A549 (cell line): ENCODE results near the gene MED1. TPM values are rescaled to one million over a fixed set of nuclear protein-coding genes. Genes with fewer than 3 reads are reported as not detected.
A peak's percentile ranks its signal among the peaks of the same experiment; 100 is the strongest.
"Not testable (repeated sequence)": the region's sequence is repeated elsewhere in the genome, so short reads cannot be mapped to it uniquely, and the experiment has no call there.

Experiments used
- ATAC-seq, 2 experiments: fragments of 200-7000 bp in 1 of 2; fragments of >200 bp in 1 of 2; cut with Nextera tagmentation in 1 of 2; cut with Tn5 transposase in 1 of 2; 3 replicates each; pipeline versions ENCODE4 v1.8.0 to v1.9.1; 2018 to 2020; ENCODE audit warnings: mild to moderate bottlenecking in 1 of 2, moderate library complexity in 1 of 2
- CTCF ChIA-PET: fragments of 300-600 bp; sonication (Branson Sonifier 250); formaldehyde crosslinking; extraction: SDS; loops from one replicate; lab custom pipeline; 2021; ENCODE audit warnings: antibody characterized with exemption, inconsistent platforms; lab: Yijun Ruan, JAX
- POLR2A ChIA-PET: fragments of 350-600 bp; formaldehyde crosslinking; extraction: SDS; loops from one replicate; lab custom pipeline; 2021; ENCODE audit warnings: antibody characterized with exemption, inconsistent platforms; lab: Yijun Ruan, JAX
- DNase-seq, 2 experiments: peaks; one replicate each; pipeline versions ENCODE4 v3.0.0 to v3.0.0-alpha.2; 2011 to 2016; ENCODE audit warnings: low read depth in 1 of 2, low spot score in 1 of 2
- FAIRE-seq: peaks from 2 replicates; lab custom pipeline; 2011; peaks lifted over from hg19 to GRCh38; lab: Jason Lieb, UNC
- H3K27ac ChIP-seq, 2 experiments: fragments of >200 bp; sonication (Bioruptor Twin); formaldehyde crosslinking; 3 replicates each; pipeline ENCODE4 v1.5.1; 2016 to 2017
- H3K4me1 ChIP-seq: fragments of >200 bp; sonication (Bioruptor Twin); formaldehyde crosslinking; 3 replicates; pipeline ENCODE4 v1.6.1; 2016
- H3K4me2 ChIP-seq: fragments of >200 bp; sonication (Bioruptor Twin); formaldehyde crosslinking; 3 replicates; pipeline ENCODE4 v1.6.1; 2016
- H3K4me3 ChIP-seq: fragments of >200 bp; sonication (Bioruptor Twin); formaldehyde crosslinking; 3 replicates; pipeline ENCODE4 v1.5.1; 2016
- H3K9me3 ChIP-seq: fragments of >200 bp; sonication (Bioruptor Twin); formaldehyde crosslinking; 3 replicates; pipeline ENCODE4 v1.6.1; 2016
- CBX8 ChIP-seq: fragments of 200-600 bp; sonication (generic); IDR thresholded peaks from 2 replicates; pipeline ENCODE4 v1.6.1; 2016
- HES2 ChIP-seq: fragments of >200 bp; sonication (Bioruptor Twin); formaldehyde crosslinking; IDR thresholded peaks from 2 replicates; pipeline ENCODE4 v1.6.1; 2016
- RCOR1 ChIP-seq: fragments of 150-350 bp; IDR thresholded peaks from 2 replicates; pipeline ENCODE4 v1.6.1; 2014; ENCODE audit warnings: antibody characterized with exemption, low read length, low read depth
- RFX5 ChIP-seq: fragments of 450-650 bp; IDR thresholded peaks from 2 replicates; pipeline ENCODE4 v1.7.1; 2014; ENCODE audit warnings: antibody characterized with exemption, mild to moderate bottlenecking, moderate library complexity
- RNF2 ChIP-seq: fragments of 200-600 bp; sonication (generic); IDR thresholded peaks from 2 replicates; pipeline ENCODE4 v1.6.1; 2016; ENCODE audit warnings: low read depth, mild to moderate bottlenecking, antibody characterized with exemption, moderate library complexity, borderline replicate concordance
- SREBF2 ChIP-seq: fragments of 450-650 bp; IDR thresholded peaks from 2 replicates; pipeline ENCODE4 v1.6.1; 2014; ENCODE audit warnings: mild to moderate bottlenecking, moderate library complexity
- TFCP2L1 ChIP-seq: fragments of 250-450 bp; sonication (Bioruptor Pico); IDR thresholded peaks from 2 replicates; pipeline ENCODE4 v1.5.0; 2021; ENCODE audit warnings: mild to moderate bottlenecking
- ZC3H11A ChIP-seq: fragments of 450-650 bp; IDR thresholded peaks from 2 replicates; pipeline ENCODE4 v1.6.1; 2014; ENCODE audit warnings: antibody characterized with exemption, mild to moderate bottlenecking
- WGBS: methylation state at CpG from one replicate; pipeline ENCODE4 v1.1.6; 2017; ENCODE audit errors: missing lambda C conversion rate; 5-methylcytosine and 5-hydroxymethylcytosine counted together
- polyA plus RNA-seq, 4 experiments: library from polyadenylated mRNA; depleted of rRNA in 3 of 4; stranded (reverse); fragments of >200 nt; fragmentation: RNase III in 1 of 4; extraction: RNeasy Plus Mini Kit Qiagen cat#74134 plus additional on column Dnase treatment in 1 of 4; gene quantifications; 2 replicates in 3 of 4; 3 replicates in 1 of 4; pipeline ENCODE4 v1.2.3, GENCODE V29; 2011 to 2017
- TF ChIP-seq, protein P1 (sequence below): fragments of 200-600 bp; sonication (generic); IDR thresholded peaks from 2 replicates; pipeline ENCODE4 v1.6.1; 2016; ENCODE audit warnings: antibody characterized with exemption, mild to moderate bottlenecking, moderate library complexity

Gene MED1
- polyA plus RNA-seq, 2 of the 4 experiments (the other 2 are of a cell fraction), result 33.8 to 76.2 TPM

DNA sequence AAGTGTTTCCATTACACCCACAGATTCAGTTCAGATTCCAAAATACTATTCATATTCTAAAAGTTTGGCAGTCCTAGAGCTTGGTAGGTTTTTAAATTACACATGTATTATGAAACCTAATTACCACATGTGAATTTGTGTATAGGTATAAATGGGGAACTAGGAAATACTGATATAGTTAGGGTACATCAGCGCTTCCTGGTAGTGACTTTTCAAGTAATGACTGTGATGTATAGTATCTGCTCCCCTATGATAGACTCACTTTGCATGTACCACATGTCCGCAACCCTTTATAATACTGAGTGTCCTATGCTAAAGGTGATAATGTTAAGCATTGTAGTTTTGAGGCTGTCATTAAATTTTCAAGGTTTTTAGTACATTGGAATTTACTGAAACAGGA, 33.1 kb upstream of the MED1 start:
- Histone ChIP-seq H3K4me1 (peaks cover 37% of the 10 kb centered on the region), H3K4me3 (no peak overlapping the region), H3K4me2 (no peak overlapping the region), H3K27ac (no peak overlapping the region)
- ATAC-seq, result no peak
- POLR2A ChIA-PET, result no interaction called here
- WGBS, result 99% methylated on average over 2 of the region's 2 CpGs
- DNase-seq, result no peak
- CTCF ChIA-PET, result no interaction called here
- TF ChIP-seq RNF2 (no peak), RCOR1 (no peak), CBX8 (no peak)
- TF ChIP-seq, all 56 proteins: peak for 0
- no peaks in the 10 kb centered on the region for H3K9me3 ChIP-seq
- FAIRE-seq, result no peak

DNA sequence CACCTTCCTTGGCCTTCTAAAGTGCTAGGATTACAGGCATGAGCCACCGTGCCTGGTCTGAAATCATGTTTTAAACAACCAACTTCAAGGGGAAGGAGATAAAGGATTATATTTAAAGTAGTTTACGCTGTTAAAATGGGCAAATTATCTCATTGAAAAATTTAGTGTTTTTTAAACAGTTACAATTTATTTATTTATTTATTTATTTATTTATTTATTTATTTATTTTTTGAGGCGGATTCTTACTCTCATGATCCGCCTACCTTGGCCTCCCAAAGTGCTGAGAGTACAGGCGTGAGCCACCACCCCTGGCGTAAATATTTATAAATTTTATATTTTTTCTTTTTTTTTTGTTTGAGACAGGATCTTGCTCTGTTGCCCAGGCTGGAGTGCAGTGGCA, 32.4 kb upstream of the MED1 start:
- H3K27ac ChIP-seq, result no peak overlapping the region
- CTCF ChIA-PET, result no interaction called here
- DNase-seq (no peak), ATAC-seq (no peak), FAIRE-seq (no peak)
- no peak overlapping the region for H3K4me3 ChIP-seq
- peaks cover 37% of the 10 kb centered on the region for H3K4me1 ChIP-seq
- no peak overlapping the region for H3K4me2 ChIP-seq
- 98% methylated on average over 6 of the region's 6 CpGs for WGBS
- POLR2A ChIA-PET, result interaction anchor here (0.9 kb wide), 2 partner anchors 22 to 33 kb away, joined by 3 read pairs; partner anchors contain the start of genes CDK12 and MED1
- TF ChIP-seq TFCP2L1 (no peak), ZC3H11A (peak; percentile 98)
- H3K9me3 ChIP-seq, result no peaks in the 10 kb centered on the region

GRCh38 chr17:39479631-39480030, 28.6 kb upstream of the MED1 start:
- not testable (repeated sequence) for FAIRE-seq, H3K27ac ChIP-seq, H3K4me3 ChIP-seq, H3K4me2 ChIP-seq, DNase-seq, ATAC-seq, H3K9me3 ChIP-seq, H3K4me1 ChIP-seq
- WGBS, result 85% methylated on average over 8 of the region's 8 CpGs
- ChIA-PET POLR2A (interaction anchor here (1.2 kb wide), 2 partner anchors 17 to 28 kb away, joined by 3 to 6 read pairs; partner anchors contain the start of gene MED1), CTCF (interaction anchor here (1.1 to 1.4 kb wide), 5 partner anchors 9 to 275 kb away, joined by 3 to 4 read pairs (median 3); no protein-coding TSS in a partner anchor)

DNA sequence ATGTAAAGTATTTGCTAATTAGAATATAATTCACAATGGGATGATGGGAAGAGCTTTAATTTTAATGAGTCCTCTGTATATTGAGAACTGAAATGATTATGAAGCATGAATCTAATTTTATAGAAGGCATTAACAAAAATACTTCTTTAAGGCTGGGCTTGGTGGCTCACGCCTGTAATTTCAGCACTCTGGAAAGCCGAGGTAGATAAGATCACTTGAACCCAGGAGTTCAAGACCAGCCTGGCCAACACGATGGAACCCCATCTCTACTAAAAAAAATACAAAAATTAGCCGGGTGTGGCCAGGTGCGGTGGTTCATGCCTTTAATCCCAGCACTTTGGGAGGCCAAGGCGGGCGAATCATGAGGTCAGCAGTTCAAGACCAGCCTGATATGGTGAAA, 22.2 kb upstream of the MED1 start:
- CTCF ChIA-PET, result no interaction called here
- ATAC-seq (no peak), DNase-seq (no peak), FAIRE-seq (no peak)
- 87% methylated on average over 7 of the region's 7 CpGs for WGBS
- no peak overlapping the region for H3K4me3 ChIP-seq
- POLR2A ChIA-PET, result interaction anchor here (1.6 kb wide), 1 partner anchor 11 kb away, joined by 4 read pairs; no protein-coding TSS in a partner anchor
- H3K27ac ChIP-seq, result no peak overlapping the region
- TF ChIP-seq HES2 (no peak), SREBF2 (no peak), RFX5 (no peak)
- TF ChIP-seq, protein P1, sequence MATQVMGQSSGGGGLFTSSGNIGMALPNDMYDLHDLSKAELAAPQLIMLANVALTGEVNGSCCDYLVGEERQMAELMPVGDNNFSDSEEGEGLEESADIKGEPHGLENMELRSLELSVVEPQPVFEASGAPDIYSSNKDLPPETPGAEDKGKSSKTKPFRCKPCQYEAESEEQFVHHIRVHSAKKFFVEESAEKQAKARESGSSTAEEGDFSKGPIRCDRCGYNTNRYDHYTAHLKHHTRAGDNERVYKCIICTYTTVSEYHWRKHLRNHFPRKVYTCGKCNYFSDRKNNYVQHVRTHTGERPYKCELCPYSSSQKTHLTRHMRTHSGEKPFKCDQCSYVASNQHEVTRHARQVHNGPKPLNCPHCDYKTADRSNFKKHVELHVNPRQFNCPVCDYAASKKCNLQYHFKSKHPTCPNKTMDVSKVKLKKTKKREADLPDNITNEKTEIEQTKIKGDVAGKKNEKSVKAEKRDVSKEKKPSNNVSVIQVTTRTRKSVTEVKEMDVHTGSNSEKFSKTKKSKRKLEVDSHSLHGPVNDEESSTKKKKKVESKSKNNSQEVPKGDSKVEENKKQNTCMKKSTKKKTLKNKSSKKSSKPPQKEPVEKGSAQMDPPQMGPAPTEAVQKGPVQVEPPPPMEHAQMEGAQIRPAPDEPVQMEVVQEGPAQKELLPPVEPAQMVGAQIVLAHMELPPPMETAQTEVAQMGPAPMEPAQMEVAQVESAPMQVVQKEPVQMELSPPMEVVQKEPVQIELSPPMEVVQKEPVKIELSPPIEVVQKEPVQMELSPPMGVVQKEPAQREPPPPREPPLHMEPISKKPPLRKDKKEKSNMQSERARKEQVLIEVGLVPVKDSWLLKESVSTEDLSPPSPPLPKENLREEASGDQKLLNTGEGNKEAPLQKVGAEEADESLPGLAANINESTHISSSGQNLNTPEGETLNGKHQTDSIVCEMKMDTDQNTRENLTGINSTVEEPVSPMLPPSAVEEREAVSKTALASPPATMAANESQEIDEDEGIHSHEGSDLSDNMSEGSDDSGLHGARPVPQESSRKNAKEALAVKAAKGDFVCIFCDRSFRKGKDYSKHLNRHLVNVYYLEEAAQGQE, result peak; percentile 69
- H3K4me1 ChIP-seq, result no peaks in the 10 kb centered on the region
- no peak overlapping the region for H3K4me2 ChIP-seq
- no peaks in the 10 kb centered on the region for H3K9me3 ChIP-seq

- FAIRE-seq, DNase-seq, POLR2A ChIA-PET, H3K4me3 ChIP-seq, ATAC-seq, H3K4me2 ChIP-seq, H3K9me3 ChIP-seq, H3K27ac ChIP-seq: not testable (repeated sequence)
- CTCF ChIA-PET, result interaction anchor here (0.6 to 2.1 kb wide), 3 partner anchors 8 to 153 kb away, joined by 3 to 5 read pairs (median 3); no protein-coding TSS in a partner anchor
- WGBS, result 94% methylated on average over 11 of the region's 11 CpGs
- peak; percentile 23; the same call in 1 of the 2 replicates for TF ChIP-seq ZC3H11A
- peaks cover 18% of the 10 kb centered on the region; the same call in 2 of the 3 replicates for H3K4me1 ChIP-seq
Measured at GRCh38 chr17:39468610-39469009, 17.5 kb upstream of the MED1 start.

DNA sequence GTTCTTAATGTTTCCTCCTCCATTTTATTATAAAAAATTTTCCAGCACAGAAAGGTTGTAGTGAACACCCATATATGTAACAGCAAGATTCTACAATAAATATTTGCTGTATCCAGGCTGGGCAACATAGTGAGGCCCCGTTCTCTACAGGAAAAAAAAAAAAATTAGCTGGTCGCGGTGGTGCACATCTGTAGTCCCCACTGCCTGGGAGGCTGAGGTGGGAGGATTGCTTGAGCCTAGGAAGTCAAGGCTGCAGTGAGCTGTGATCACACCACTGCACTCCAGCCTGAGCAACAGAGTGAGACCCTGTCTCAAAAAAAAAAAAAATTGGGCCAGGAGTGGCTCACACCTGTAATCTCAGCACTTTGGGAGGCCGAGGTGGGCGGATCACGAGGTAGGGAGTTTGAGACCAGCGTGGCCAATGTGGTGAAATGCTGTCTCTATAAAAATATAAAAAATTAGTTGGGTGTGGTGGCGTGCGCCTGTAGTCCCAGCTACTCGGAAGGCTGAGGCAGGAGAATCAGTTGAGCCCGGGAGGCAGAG, 13.6 kb upstream of the MED1 start:
- FAIRE-seq, ATAC-seq, DNase-seq, H3K9me3 ChIP-seq, H3K27ac ChIP-seq: not testable (repeated sequence)
- Histone ChIP-seq H3K4me2 (peak overlapping the region; percentile 97), H3K4me3 (peak overlapping the region; percentile 83; the same call in 2 of the 3 replicates), H3K4me1 (peaks cover 18% of the 10 kb centered on the region; the same call in 2 of the 3 replicates)
- WGBS, result 89% methylated on average over 11 of the region's 11 CpGs
- ChIA-PET POLR2A (interaction anchor here (0.5 to 0.8 kb wide), 2 partner anchors 14 to 20 kb away, joined by 3 read pairs; partner anchors contain the start of gene MED1), CTCF (interaction anchor here (1.3 to 1.9 kb wide), 2 partner anchors 10 to 83 kb away, joined by 6 read pairs; no protein-coding TSS in a partner anchor)
